ENCODE results near the gene PML.

PML gene

GRCh38 chr15:74034206-74034755 is 39.8 kb downstream of the PML start:
- TF ChIP-seq CTCF (IDR thresholded peaks at IDR 0.05; ENCODE audit: insufficient read depth, low read depth, low read length, missing control alignments) = no peak
- no peak for DNase-seq (ENCODE audit: low read depth)

GRCh38 chr15:74035121-74036017 is 40.9 kb downstream of the PML start:
- TF ChIP-seq CTCF (IDR thresholded peaks at IDR 0.05; ENCODE audit: insufficient read depth, low read depth, low read length, missing control alignments) = no peak
- no peak for DNase-seq (ENCODE audit: low read depth)

More at GRCh38 chr15:74034206-74034755, 39.8 kb downstream of the PML start:
- no peak overlapping the region for H3K4me3 ChIP-seq (ENCODE audit: low read length)

GRCh38 chr15:74036271-74037170 is 42.0 kb downstream of the PML start:
- TF ChIP-seq CTCF (IDR thresholded peaks at IDR 0.05; ENCODE audit: insufficient read depth, low read depth, low read length, missing control alignments) = peak; percentile 69
- DNase-seq (ENCODE audit: low read depth) = peak; percentile 56
- H3K4me3 ChIP-seq (ENCODE audit: low read length) = no peak overlapping the region

More at GRCh38 chr15:74035121-74036017, 40.9 kb downstream of the PML start:
- H3K4me3 ChIP-seq (ENCODE audit: low read length) = no peak overlapping the region

- no peak for DNase-seq (ENCODE audit: low read depth)
- TF ChIP-seq CTCF (IDR thresholded peaks at IDR 0.05; ENCODE audit: insufficient read depth, low read depth, low read length, missing control alignments) = no peak
- H3K4me3 ChIP-seq (ENCODE audit: low read length) = no peak overlapping the region
Measured at GRCh38 chr15:74037171-74038117, 42.9 kb downstream of the PML start.

- no peak overlapping the region for H3K4me3 ChIP-seq (ENCODE audit: low read length)
- DNase-seq (ENCODE audit: low read depth) = peak; percentile 15
- TF ChIP-seq CTCF (IDR thresholded peaks at IDR 0.05; ENCODE audit: insufficient read depth, low read depth, low read length, missing control alignments) = no peak
Measured at GRCh38 chr15:74038707-74039655, 44.5 kb downstream of the PML start.

Measured in epithelial cell of esophagus (primary cell).